Measurements from ENCODE around the gene ING1.
"Not testable (repeated sequence)": the region's sequence is repeated elsewhere in the genome, so short reads cannot be mapped to it uniquely, and the experiment has no call there.

The ING1 gene

GRCh38 chr13:110713642-110713952 is at the start of gene ING1:
TSS of gene ING1 (plus strand) at chr13:110713700. CDS start at chr13:110714150, 450 bp downstream.
- in situ Hi-C loops (cut with MboI; ENCODE audit: low sequenced_read_pairs) = no loop called here

- in situ Hi-C loops (cut with MboI; ENCODE audit: low sequenced_read_pairs) = no loop called here
Observed at GRCh38 chr13:110664041-110664440, 49.5 kb upstream of the ING1 start.

- in situ Hi-C loops (cut with MboI; ENCODE audit: low sequenced_read_pairs) = no loop called here
Observed at GRCh38 chr13:110664673-110665072, 48.8 kb upstream of the ING1 start.

GRCh38 chr13:110665491-110666254 is 47.8 kb upstream of the ING1 start:
- in situ Hi-C loops (cut with MboI; ENCODE audit: low sequenced_read_pairs) = no loop called here

- in situ Hi-C loops (cut with MboI; ENCODE audit: low sequenced_read_pairs) = no loop called here
Observed at GRCh38 chr13:110666255-110666533, 47.3 kb upstream of the ING1 start.

GRCh38 chr13:110669036-110669435 is 44.5 kb upstream of the ING1 start:
- in situ Hi-C loops (cut with MboI; ENCODE audit: low sequenced_read_pairs) = no loop called here

GRCh38 chr13:110669814-110670213 is 43.7 kb upstream of the ING1 start:
- in situ Hi-C loops (cut with MboI; ENCODE audit: low sequenced_read_pairs) = not testable (repeated sequence)

GRCh38 chr13:110676595-110677587 is 36.6 kb upstream of the ING1 start:
- in situ Hi-C loops (cut with MboI; ENCODE audit: low sequenced_read_pairs) = no loop called here

- in situ Hi-C loops (cut with MboI; ENCODE audit: low sequenced_read_pairs) = no loop called here
Observed at GRCh38 chr13:110677731-110678545, 35.6 kb upstream of the ING1 start.

GRCh38 chr13:110680852-110681251 is 32.6 kb upstream of the ING1 start:
- in situ Hi-C loops (cut with MboI; ENCODE audit: low sequenced_read_pairs) = no loop called here

GRCh38 chr13:110681868-110682550 is 31.5 kb upstream of the ING1 start:
- in situ Hi-C loops (cut with MboI; ENCODE audit: low sequenced_read_pairs) = no loop called here

- in situ Hi-C loops (cut with MboI; ENCODE audit: low sequenced_read_pairs) = no loop called here
Observed at GRCh38 chr13:110682746-110683145, 30.8 kb upstream of the ING1 start.

GRCh38 chr13:110683203-110683883 is 30.2 kb upstream of the ING1 start:
- in situ Hi-C loops (cut with MboI; ENCODE audit: low sequenced_read_pairs) = no loop called here

GRCh38 chr13:110683921-110684320 is 29.6 kb upstream of the ING1 start:
- in situ Hi-C loops (cut with MboI; ENCODE audit: low sequenced_read_pairs) = no loop called here

- in situ Hi-C loops (cut with MboI; ENCODE audit: low sequenced_read_pairs) = no loop called here
Observed at GRCh38 chr13:110684388-110685056, 29.0 kb upstream of the ING1 start.

GRCh38 chr13:110685305-110686020 is 28.0 kb upstream of the ING1 start:
- in situ Hi-C loops (cut with MboI; ENCODE audit: low sequenced_read_pairs) = no loop called here

- in situ Hi-C loops (cut with MboI; ENCODE audit: low sequenced_read_pairs) = no loop called here
Observed at GRCh38 chr13:110687736-110688135, 25.8 kb upstream of the ING1 start.

GRCh38 chr13:110689041-110689440 is 24.5 kb upstream of the ING1 start:
- in situ Hi-C loops (cut with MboI; ENCODE audit: low sequenced_read_pairs) = no loop called here

- in situ Hi-C loops (cut with MboI; ENCODE audit: low sequenced_read_pairs) = no loop called here
Observed at GRCh38 chr13:110689711-110690110, 23.8 kb upstream of the ING1 start.

Data from HL-60/S4 (cell line).